NCI-H2171 (cell line): Measurements from ENCODE around the gene ADCY7.
"Not testable (repeated sequence)": the region's sequence is repeated elsewhere in the genome, so short reads cannot be mapped to it uniquely, and the experiment has no call there.

Source experiments
- DNase-seq: peaks from one replicate; lab custom pipeline; 2025; lab: John Stamatoyannopoulos, UW

The ADCY7 gene

DNA sequence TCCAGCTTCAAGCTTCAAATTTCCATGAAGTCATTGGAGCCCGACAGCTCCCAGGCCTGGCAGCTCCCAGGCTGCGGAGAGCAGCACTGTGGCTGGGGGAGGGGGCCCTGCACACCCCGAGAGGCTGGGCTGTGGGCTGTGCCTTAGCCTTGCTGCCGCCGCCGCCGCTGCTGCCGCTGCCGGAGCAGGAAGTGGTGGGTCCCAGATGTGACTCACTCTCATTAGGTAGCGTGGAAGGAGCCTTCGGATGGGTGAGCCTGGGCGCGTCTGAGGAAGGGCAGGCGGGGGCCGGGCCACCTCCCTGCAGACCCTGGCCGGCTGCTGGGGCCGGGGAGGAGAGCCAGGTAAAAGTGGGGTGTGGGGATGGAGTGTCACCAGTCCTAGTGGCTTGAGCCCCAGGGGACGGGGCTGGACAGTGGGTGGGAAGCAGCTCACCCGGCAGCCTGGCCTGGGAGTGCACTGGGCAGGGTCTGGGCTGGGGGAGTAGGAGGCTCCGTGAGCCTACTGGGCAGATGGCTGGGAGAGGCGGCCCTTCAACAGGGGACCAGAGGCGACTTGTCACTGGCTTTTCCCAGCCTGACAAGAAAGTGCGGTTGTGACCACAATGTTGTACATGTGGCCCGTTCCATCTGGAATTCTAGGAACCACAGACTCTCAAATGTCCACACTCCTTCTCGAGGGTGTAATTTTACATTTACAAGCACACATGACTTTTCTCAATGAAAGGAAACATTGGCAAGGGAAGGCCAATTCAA is at the start of gene ADCY7:
Gene ADCY7, plus strand, starts transcription at position 215 of the 755 bp plus-strand sequence. CDS start 21,629 bp downstream, outside the sequence.
- peak; percentile 70 for DNase-seq

DNA sequence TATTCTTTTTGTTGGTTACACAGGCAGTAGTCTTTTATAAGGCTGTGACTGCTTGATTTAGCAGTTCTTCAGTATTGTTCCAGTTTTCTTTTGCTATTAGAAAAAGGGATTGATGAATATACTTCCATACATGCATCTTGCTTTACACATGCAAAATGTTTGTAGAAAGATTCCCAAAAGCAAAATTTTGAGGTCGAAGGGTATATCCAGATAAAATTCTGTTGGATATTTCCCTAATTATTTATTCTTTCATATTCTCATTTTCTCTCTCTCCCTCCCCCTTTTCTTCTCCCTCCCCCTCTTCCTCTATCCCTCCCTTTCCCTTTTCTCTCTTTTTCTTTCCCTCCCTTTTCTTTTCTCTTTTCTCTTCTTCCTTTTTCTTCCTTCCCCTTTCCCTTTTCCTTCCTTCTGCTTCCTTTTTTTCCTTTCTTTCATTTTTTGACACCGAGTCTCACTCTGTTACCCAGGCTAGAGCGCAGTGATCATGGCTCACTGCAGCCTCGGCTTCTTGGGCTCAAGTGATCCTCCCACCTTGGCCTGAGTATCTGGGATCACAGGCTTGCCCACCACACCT is 46.9 kb upstream of the ADCY7 start:
- no peak for DNase-seq

DNA sequence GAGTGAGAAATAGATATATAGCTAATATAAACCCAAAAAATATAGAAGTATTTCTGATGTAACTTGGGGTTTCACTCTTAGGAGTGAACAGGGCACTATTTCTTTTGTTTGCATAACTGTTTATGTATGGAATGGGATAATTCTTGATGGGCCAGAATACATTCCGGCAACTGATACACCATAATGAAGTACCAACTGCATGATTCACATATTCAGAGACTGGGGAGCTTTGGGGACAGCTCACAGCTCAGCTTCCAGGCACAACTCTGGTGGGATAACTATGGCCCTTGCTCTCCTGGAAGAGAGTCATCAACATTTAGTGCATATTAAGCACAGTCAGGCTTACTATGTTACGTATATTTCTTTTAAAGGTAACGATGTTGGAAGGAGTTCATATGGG is 42.1 kb upstream of the ADCY7 start:
- DNase-seq: no peak

DNA sequence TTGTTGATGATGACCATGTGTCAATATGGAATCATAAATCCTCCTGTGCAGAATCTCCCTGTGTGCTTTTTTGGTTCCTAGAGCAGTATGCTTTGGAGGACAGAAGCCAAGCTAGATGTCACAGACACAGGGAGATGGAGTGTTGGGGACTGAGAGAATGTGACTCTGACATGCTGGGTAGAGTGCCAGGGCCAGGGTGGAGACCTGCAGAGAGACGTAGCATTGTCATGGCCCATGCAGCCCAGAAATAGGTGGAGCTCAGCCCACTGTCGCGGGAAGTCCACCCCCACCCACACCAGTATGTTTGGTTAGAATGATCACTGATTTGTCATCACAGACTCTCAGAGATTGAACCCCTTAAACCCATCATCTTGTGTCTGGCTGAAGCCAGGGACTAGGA is 39.2 kb upstream of the ADCY7 start:
- no peak for DNase-seq

DNA sequence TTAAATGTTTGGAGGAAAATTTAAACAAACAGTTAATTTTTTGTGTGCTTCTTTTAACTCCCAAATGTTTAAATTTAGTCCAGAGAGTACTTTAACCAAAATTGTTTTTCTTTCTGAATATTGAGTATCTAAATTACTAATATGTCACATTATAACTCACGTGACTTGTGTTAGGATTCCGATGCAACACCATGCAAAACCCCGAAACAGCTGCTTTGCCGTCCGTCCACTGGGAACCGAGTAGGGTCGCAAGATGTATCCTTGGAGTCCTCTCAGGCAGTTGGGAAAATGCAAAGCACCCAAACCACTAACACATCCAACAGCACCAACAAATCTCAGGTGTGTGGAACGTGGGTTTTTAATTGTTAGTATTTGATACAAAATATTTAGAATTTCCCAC is 38.7 kb upstream of the ADCY7 start:
- no peak for DNase-seq

DNA sequence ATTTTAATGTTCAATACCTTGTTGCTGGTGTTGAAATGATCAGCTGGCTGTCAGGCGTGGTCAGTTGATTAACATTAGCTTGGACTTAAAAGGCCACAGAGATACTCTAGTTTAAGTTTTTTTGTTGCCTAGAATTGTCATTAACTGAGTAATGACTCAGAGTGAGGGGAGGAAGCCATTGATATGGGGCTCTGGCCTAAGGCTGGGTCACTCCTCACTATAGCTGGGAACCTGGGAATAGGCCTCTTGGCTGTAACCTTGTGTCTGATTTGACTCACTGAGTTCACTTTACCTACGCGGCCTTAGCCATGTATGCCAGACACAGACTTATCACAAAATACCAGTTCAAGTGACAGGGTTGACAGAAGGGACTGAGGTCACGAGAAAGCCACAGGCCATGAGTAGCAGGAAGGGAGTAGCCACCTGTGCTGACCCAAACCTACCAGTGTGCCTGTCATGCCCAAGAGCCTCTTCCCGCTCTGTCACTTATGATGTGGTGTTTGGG is 37.9 kb upstream of the ADCY7 start:
- no peak for DNase-seq

DNA sequence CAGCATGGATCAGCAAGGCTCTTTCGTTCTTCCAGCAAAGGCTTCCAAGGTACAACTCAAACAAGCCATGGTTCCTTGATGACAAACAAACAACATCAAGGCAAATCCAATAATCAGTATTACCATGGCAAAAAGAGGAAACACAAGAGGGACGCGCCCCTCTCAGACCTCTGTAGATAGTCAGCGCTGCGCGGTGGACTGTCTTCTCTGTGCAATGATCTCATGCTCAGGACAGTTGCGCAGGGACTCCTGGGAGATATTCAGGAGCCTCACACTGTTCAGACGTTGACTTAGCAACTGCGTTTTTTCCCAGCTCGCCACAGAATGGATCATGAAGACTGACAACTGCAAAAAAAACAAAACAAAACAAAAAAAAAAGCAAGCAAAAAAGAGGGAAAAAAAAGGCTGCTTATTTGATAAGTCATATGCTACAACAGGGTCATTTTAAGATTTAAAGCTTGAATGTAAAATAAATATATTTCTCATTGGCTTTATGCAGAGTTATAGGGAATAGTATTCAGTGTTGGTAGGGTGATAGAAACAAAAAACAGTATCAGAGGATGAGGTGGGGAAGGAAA is 37.1 kb upstream of the ADCY7 start:
- DNase-seq: no peak

DNA sequence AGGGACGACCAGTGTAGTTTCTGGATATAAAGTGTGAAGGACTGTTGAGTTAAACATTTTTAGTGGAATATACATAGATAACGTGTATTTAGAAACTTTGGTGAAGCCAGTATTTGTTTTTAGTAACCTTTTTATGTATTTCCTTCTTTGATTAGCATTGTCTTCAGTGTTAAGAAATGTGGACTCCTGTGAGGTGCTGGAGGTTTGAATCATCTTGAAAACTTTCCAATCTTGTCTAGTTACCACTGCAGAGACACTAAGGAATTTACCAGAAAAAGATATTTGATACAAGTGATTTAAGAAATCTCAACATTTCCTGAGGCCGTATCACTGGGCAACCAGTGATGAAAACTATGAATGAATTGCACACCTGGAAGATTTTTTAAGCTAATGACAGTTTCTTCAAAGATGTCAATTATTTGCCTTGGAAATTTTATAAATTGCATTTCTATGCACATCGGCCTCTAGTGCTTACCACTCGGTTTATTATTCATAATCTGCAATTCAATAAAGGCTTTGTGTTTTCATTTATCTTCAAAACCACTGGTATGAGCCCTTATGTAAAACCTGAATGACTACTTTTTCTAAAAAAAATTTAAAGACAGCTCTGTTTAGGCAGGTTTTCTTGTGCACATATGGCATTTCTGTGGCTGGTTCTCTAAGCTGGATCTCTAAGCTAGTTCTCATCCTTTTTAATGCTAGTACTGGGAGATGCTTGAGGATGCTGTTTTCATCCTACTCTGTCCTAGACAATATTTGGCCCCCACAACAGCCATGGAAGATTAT is 31.4 kb upstream of the ADCY7 start:
- DNase-seq: no peak

DNA sequence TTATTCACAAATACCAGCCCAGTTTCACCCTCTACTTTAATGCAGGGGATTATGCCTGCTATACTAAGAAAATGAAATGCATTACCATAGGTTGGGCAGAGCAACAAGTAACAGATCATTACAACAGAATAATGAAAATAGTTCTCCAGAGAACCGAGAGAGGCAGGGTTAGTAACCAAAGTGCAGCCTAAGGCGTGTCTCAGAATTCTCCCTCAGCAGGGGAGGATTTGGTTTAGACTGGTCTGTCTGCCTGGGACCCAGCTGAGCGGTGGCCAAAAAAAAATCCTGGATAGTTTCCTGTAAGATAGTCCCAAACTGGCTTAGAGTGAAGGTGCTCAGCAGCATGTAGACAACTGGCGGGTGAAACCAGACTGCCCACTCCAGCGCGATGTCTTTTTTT is 30.8 kb upstream of the ADCY7 start:
- no peak for DNase-seq

DNA sequence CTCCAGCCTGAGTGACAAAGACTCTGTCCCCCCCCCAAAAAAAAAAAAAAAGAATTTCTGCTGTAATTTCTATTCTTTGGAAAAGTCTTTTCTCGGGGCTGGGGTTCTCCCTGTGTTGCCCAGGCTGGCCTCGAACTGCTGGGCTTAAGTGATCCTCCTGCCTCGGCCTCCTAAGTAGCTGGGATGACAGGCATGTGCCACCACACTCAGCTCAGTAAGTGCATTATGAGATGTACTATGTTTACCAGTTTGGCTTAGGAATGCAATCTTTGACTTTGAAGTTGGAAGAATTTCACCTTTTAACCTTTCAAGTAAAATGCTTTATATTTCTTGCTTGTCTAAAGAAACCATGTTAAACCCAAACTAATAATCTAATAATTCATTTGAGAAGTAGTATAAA is 28.0 kb upstream of the ADCY7 start:
- DNase-seq: no peak

DNA sequence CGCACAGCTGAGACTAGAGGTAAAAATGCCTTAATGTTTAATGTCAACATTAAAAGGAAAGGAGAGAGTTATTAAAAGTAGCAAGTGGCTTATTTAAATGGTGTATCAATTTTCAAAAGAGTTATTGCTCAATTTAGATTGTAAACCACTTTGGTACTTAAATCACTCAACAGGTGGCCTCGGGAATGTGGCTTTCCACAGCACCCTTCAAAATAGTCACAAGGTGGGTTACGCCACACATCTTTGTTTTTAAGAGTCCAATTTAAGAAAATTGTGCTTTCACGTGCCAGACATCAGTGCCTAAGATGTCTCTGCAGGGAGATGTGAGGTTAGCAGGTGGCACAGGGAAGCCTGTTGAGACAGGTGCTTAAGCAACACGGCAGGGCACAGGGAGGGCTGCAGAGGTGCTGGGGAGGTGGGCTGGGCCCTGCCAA is 27.5 kb upstream of the ADCY7 start:
- peak; percentile 37 for DNase-seq

DNA sequence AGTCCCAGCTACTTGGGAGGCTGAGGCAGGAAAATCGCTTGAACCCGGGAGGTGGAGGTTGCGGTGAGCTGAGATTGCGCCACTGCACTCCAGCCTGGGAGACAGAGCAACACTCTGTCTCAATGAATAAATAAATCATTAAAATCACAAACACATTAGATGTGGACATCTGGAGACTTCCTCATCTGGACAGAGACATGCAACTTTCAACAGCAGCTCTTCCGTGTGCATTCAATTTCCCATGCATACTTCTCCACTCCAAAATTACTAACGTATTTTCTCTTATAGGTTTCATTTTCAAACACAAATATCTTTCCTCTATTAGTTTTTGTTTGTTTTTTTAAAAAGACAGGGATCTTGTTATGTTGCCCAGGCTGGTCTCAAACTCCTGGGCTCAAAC is 23.3 kb upstream of the ADCY7 start:
- DNase-seq: not testable (repeated sequence)

DNA sequence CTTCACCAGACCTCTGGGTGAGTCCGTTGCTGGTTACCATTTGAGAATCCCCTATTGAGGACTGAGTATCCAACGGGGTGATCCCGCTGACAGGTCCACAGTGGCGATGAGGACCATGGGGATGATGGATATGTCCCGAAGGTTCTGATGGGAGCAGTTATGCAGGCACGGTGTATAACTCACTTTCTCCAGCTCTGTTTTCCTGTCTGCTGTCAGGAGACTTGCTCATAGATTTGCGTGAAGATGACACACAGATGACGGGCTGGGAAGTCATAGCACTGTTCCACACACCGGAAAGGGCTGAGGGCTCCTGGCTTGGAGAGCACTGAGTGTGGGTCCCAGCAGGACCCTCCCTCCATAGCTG is 22.2 kb upstream of the ADCY7 start:
- no peak for DNase-seq

DNA sequence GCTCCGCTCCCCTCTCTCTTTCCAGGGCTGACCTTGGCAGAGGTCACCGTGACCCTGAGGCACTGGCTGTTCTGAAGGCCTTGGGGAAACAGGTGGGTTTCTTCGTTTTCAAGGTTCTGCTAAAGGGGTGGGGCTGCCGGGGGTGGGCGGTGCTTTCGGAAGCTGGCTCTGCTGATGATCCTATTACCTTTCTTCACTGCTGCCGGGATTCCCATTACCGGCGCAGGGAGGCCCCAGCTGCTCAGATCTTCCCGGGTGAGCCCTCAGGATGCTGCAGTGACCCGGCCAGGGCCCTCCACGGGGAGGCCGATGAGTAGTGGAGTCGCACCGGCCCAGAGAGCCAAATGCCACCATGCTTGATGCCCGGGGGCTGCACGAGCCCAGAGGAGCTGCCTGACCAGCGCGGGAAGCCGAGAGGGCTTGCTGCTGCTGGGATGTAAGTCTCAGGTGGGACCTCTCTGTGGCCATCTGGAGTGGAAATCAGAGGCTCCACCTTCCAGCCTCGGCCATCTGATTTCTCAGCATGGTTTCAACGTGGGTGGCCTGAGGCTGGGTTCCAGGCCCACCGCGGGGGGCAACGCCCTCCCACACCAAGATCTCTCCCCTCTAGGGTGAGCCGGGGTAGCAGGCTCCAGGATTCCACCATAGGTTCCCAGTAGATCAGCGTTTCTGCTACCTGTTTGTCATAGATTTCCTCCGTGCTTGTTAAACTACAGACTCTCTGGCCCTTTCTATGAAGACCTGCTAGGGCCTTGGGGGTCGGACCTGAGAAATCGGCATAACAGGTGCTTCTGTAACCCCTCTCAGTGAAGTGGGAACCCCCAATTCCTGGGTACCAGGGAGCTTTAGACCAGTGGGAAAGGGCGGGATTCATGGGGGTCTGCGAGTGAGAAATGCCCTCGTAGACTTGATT is 21.6 kb upstream of the ADCY7 start:
- DNase-seq: peak; percentile 47

DNA sequence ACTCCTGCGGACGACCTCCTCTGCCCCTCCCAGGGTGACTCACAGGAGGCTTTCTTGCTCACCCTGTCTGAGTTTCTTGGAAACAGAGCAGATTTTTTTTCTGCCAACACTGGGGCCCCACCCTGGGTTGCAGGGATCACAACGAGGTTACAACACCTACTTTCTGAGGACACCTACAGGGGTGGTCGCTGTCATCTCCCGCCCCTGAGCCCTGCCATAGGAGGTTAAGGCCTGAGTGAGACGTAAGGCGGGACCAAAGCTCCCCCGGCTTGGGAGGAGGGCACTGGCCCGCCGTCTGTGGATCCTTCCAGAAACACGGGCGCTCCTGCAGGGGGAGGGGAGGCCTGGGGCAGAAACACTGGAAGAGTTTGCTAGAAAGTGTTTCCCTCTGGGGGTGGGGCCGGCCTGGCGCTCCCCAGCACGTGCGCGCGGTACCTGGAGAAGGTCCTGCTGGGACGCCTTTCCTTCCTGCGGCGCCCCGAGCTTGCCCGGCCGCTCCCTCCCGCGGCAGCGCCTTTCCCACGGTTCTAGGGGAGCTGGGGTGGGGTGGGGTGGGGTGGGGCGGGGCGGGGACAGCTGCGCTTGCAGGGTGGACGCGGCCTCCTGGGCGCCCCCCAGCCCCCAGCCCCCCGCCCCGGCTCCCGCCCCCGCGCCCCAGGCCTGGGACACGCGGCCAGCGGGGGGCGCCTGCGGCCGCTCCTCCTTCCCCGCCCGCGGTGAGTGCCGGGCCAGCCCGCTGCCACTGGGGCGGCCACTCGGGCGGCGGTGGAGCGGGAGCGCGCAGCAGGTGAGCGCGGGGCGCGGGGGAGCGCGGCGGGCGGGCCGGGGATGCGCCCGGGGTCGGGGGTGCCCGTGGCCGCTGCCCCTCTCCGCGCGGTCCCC is 20.7 kb upstream of the ADCY7 start:
- DNase-seq: peak; percentile 48

DNA sequence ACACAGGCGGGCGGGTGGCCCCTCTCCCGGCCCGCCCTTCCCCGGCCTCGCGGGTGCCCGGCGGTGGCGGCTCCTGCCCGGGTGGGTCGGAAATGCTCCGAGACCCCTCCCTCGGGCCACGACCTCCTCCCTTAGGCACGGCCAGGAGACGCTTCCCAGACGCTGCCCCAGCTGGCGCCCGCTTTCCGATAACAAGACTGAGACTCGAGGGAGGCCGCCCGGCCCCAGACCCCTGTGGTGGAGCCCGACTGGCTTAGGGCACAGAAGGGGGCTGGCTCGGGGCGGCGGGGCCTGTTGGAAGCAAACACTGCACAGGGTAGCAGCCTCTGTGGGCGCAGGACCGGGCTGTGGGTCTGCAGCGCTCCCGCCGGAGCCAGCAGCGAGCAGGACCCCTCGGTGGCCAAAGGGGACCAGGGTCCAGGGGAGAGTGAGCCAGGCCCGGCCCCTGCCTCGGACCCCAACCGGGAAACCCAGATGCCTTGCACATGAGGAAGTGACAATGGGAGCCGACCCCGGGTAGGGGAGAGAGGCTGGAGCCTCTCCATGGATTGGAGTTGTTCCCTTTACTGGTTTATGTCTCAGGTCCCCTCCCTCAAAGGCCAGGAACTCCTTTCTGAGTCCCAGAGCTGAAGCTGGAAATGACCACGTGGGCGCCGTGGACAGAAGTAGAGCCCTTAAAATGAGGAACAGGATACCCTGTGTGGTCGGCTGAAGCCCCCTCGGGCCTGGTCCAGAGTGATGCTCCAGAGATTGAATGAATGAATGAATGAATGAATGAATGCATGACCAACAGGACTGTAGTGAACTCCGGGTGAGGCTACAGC is 19.8 kb upstream of the ADCY7 start:
- DNase-seq: peak; percentile 36

DNA sequence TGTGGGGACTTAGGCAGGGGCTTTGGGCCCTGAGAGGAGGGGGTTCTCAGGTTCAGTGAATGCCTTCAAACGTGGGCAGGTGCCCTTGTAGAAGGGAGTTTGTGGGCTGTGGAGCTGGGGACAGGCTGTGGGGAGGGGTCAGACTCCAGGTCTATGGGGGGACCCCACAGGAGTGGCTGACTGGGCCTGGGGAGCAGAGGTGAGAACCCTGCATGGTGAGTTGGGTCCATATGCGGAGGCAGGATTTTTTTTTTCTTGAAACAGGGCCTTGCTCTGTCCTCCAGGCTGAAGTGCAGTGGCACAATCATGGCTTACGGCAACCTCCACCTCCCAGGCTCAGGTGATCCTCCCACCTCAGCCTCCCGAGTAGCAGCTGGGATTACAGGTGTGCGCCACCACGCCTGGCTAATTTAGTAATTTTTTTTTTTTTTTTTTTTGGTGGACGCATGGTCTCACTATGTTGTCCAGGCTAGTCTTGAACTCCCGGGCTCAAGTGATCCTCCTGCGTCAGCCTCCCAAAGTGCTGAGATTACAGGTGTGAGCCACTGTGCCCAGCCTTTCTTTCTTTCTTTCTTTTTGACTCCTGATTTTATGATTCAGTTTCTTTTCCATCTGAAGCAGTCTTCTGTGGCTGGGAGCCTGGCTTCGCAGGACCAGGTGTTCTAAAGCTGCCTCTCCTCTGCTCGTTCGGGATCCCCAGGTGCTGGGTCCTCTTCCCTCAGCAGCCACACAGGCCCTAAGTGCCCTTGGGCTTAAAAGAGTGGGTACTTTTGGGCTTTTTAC is 19.0 kb upstream of the ADCY7 start:
- no peak for DNase-seq

DNA sequence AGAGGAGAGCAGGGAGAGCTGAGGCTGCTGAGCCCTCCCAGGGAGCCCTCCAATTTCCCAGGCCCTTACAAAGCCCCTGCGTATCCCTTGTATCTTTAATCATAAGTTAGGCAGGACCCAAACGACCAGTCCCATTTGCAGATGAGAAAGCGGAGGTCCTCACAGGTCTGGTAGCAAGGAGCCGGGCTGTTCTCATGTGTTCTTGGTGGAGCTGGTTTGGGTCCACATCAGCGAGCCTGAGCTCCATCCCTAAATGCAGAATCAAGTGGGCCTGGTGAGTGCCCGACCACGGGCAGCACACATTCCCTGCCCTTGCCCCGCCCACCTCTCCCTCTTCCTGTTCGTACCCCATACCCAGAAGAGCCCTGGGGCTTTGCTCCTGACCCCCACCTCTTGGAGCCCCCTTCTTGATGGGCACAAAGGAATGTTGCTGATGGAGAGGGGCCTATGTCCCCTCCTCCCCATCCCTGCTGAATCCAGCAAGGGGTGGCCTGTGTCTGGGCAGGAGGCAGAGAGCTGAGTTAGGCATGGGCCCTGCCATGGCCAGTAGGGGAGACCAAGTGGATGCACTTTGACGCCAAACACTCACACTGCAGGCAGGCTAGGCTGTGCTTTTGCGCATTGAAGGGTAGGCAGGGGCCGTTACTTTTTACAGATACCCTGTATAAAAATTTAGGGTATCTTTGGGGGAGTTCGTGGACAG is 18.3 kb upstream of the ADCY7 start:
- no peak for DNase-seq
